GM12878 (cell line): Measurements from ENCODE around the gene PRKAA1. TPM values are rescaled to one million over a fixed set of nuclear protein-coding genes. Genes with fewer than 3 reads are reported as not detected.

ENCODE experiments used
- ATAC-seq: fragments of 200-7000 bp; cut with Tn5 transposase; 3 replicates; pipeline ENCODE4 v1.9.1; 2020; ENCODE audit warnings: mild to moderate bottlenecking, moderate library complexity
- BruUV-seq: library from RNA; stranded (reverse); fragments of 400-500 nt; replicated peaks from 2 replicates; lab custom pipeline; 2021; lab: Mats Ljungman, UMichigan
- CTCF ChIA-PET: fragments of 300-600 bp; sonication (Branson Sonifier 250); formaldehyde crosslinking; extraction: SDS; loops from one replicate; lab custom pipeline; 2021; ENCODE audit warnings: inconsistent platforms; lab: Yijun Ruan, JAX
- POLR2A ChIA-PET: fragments of 350-600 bp; formaldehyde crosslinking; extraction: SDS; loops from one replicate; lab custom pipeline; 2021; ENCODE audit warnings: inconsistent platforms; lab: Charles Lee
- RAD21 ChIA-PET: fragments of 300-600 bp; sonication (Branson Sonifier 250); formaldehyde crosslinking; loops from one replicate; lab custom pipeline; 2023; ENCODE audit warnings: antibody characterized with exemption; ENCODE audit not compliant: unreplicated experiment; lab: Charles Lee
- SMC1A ChIA-PET: fragments of 300-600 bp; sonication (Branson Sonifier 250); formaldehyde crosslinking; loops from one replicate; lab custom pipeline; 2023; ENCODE audit not compliant: unreplicated experiment, uncharacterized antibody; lab: Charles Lee
- DNase-seq: peaks from one replicate; pipeline ENCODE4 v3.0.0-alpha.2; 2011; ENCODE audit warnings: low read depth, low spot score
- FAIRE-seq: peaks from 3 replicates; lab custom pipeline; 2011; peaks lifted over from hg19 to GRCh38; lab: Jason Lieb, UNC
- H2AFZ ChIP-seq: 2 replicates; pipeline ENCODE4 v1.6.0; 2011; ENCODE audit warnings: low read depth, low read length, control low read depth; ENCODE audit not compliant: control insufficient read depth
- H3K27ac ChIP-seq: 2 replicates; pipeline ENCODE4 v1.5.1; 2011; ENCODE audit warnings: control low read depth; ENCODE audit not compliant: control insufficient read depth, insufficient read depth
- H3K27me3 ChIP-seq, 2 experiments: replicated peaks in 1 of 2; 2 replicates each; pipeline versions ENCODE4 v1.6.0 to v1.6.1; 2011; ENCODE audit warnings: low read length in 1 of 2; ENCODE audit not compliant: control insufficient read depth in 2 of 2, insufficient read depth in 2 of 2
- H3K36me3 ChIP-seq, 2 experiments: 2 replicates each; pipeline ENCODE4 v1.5.1; 2011; ENCODE audit warnings: low read length in 1 of 2; ENCODE audit not compliant: control insufficient read depth in 2 of 2, insufficient read depth in 2 of 2
- H3K4me1 ChIP-seq: 2 replicates; pipeline ENCODE4 v1.6.1; 2011; ENCODE audit warnings: mild to moderate bottlenecking, low read length, moderate library complexity, mixed read lengths; ENCODE audit not compliant: control insufficient read depth, insufficient read depth
- H3K4me2 ChIP-seq: 2 replicates; pipeline ENCODE4 v1.6.0; 2011; ENCODE audit warnings: control low read depth; ENCODE audit not compliant: control insufficient read depth, insufficient read depth
- H3K4me3 ChIP-seq: fragments of 200-600 bp; sonication (generic); 2 replicates; pipeline ENCODE4 v1.5.1; 2016
- H3K79me2 ChIP-seq: 2 replicates; pipeline ENCODE4 v1.6.0; 2011; ENCODE audit warnings: low read length; ENCODE audit not compliant: control insufficient read depth, insufficient read depth
- H3K9ac ChIP-seq: 2 replicates; pipeline ENCODE4 v1.8.0; 2011; ENCODE audit warnings: low read length, control low read depth, mixed read lengths; ENCODE audit not compliant: control insufficient read depth, insufficient read depth
- H3K9me3 ChIP-seq: replicated peaks from 3 replicates; pipeline ENCODE4 v1.5.1; 2011; ENCODE audit warnings: mild to moderate bottlenecking, low read length; ENCODE audit not compliant: control insufficient read depth, insufficient read depth
- H4K20me1 ChIP-seq: 2 replicates; pipeline ENCODE4 v1.6.0; 2011; ENCODE audit not compliant: control insufficient read depth, insufficient read depth
- BACH1 ChIP-seq: fragments of 450-650 bp; IDR thresholded peaks from 2 replicates; pipeline ENCODE4 v1.6.1; 2017; ENCODE audit warnings: mild to moderate bottlenecking, borderline replicate concordance
- JUND ChIP-seq: IDR thresholded peaks from 2 replicates; pipeline ENCODE4 v1.6.1; 2012; ENCODE audit warnings: low read depth, mild to moderate bottlenecking, low read length, improper control_type of control experiment, moderate library complexity
- NBN ChIP-seq: fragments of 450-650 bp; IDR thresholded peaks from 2 replicates; pipeline ENCODE4 v1.6.1; 2016
- NFYB ChIP-seq: IDR thresholded peaks from 2 replicates; pipeline ENCODE4 v1.6.1; 2011; ENCODE audit warnings: low read depth, mild to moderate bottlenecking, low read length, improper control_type of control experiment, moderate library complexity; ENCODE audit not compliant: insufficient read depth
- NR2C2 ChIP-seq: IDR thresholded peaks from 2 replicates; pipeline ENCODE4 v1.6.1; 2011; ENCODE audit warnings: borderline replicate concordance, low read depth; ENCODE audit not compliant: control insufficient read depth, insufficient read length
- POLR2AphosphoS5 ChIP-seq: IDR thresholded peaks from 2 replicates; pipeline ENCODE4 v1.6.1; 2011; ENCODE audit warnings: mild to moderate bottlenecking, low read length, inconsistent platforms
- RBBP5 ChIP-seq: fragments of 200-600 bp; sonication (generic); conservative IDR thresholded peaks from 2 replicates; pipeline ENCODE4 v1.6.1; 2016
- RUNX3 ChIP-seq: IDR thresholded peaks from 2 replicates; pipeline ENCODE4 v1.6.1; 2012; ENCODE audit warnings: low read length, inconsistent platforms
- SMAD1 ChIP-seq: fragments of 450-650 bp; IDR thresholded peaks from 2 replicates; pipeline ENCODE4 v1.6.1; 2018; ENCODE audit warnings: mild to moderate bottlenecking, low read depth; ENCODE audit not compliant: partially characterized antibody
- SP1 ChIP-seq: IDR thresholded peaks from one replicate; pipeline ENCODE4 v1.6.1; 2011; ENCODE audit warnings: low read depth, low read length
- SPI1 ChIP-seq: IDR thresholded peaks from 2 replicates; pipeline ENCODE4 v1.6.1; 2011; ENCODE audit warnings: low read depth, mild to moderate bottlenecking, low read length, moderate library complexity, borderline replicate concordance; ENCODE audit not compliant: insufficient read depth
- STAT1 ChIP-seq: fragments of 450-650 bp; conservative IDR thresholded peaks from 2 replicates; pipeline ENCODE4 v1.6.1; 2014; ENCODE audit warnings: antibody characterized with exemption, mild to moderate bottlenecking
- STAT3 ChIP-seq: IDR thresholded peaks from 2 replicates; pipeline ENCODE4 v1.6.1; 2011; ENCODE audit warnings: low read depth, low read length, improper control_type of control experiment
- TAF1 ChIP-seq: IDR thresholded peaks from 2 replicates; pipeline ENCODE4 v1.6.1; 2011; ENCODE audit warnings: mild to moderate bottlenecking, low read depth, low read length, borderline replicate concordance
- TBL1XR1 ChIP-seq: IDR thresholded peaks from 2 replicates; pipeline ENCODE4 v1.6.1; 2012; ENCODE audit warnings: low read depth, low read length, improper control_type of control experiment
- ZBTB4 ChIP-seq: fragments of 450-650 bp; formaldehyde crosslinking; IDR thresholded peaks from 2 replicates; pipeline ENCODE4 v1.4.0; 2022; ENCODE audit warnings: mild to moderate bottlenecking, moderate library complexity
- ZNF384 ChIP-seq: IDR thresholded peaks from 2 replicates; pipeline ENCODE4 v1.6.1; 2012; ENCODE audit warnings: low read depth, mild to moderate bottlenecking, low read length, improper control_type of control experiment, borderline replicate concordance
- WGBS: methylation state at CpG from one replicate; pipeline ENCODE4 v1.1.6; 2016; ENCODE audit warnings: low lambda C conversion rate; ENCODE audit not compliant: insufficient replicate concordance, insufficient coverage; ENCODE audit errors: missing lambda C conversion rate; 5-methylcytosine and 5-hydroxymethylcytosine counted together
- in situ Hi-C: fragments of 300-500 bp; cut with MboI; formaldehyde crosslinking; loops from 9 replicates; pipeline ENCODE4 v1.14.3; 2018; ENCODE audit warnings: mixed read lengths
- intact Hi-C: fragments of 100-400 bp; cut with micrococcal nuclease; formaldehyde crosslinking; loops from one replicate; pipeline ENCODE4 v1.14.2; 2022; ENCODE audit not compliant: unreplicated experiment
- polyA plus RNA-seq, 11 experiments: library from polyadenylated mRNA; depleted of rRNA in 4 of 11; unstranded in 6 of 11; stranded (reverse) in 5 of 11; fragments of >200 nt; fragmentation: Nextera tagmentation in 4 of 11; fragmentation: Illumina TruSeq in 1 of 11; extraction: Ambion mirVana in 4 of 11; extraction: Trizol in 1 of 11; gene quantifications; 1 replicate in 1 of 11; 2 replicates in 10 of 11; pipeline versions ENCODE4 v1.2.1 to v1.2.3, GENCODE V29; 2011 to 2016; ENCODE audit warnings: inconsistent platforms in 2 of 11, missing spikeins in 2 of 11, low read depth in 1 of 11
- total RNA-seq, 4 experiments: library from RNA; depleted of rRNA in 3 of 4; stranded (reverse); fragments of >200 nt in 3 of 4; fragmentation: Illumina TruSeq in 1 of 4; extraction: Trizol in 1 of 4; gene quantifications; 2 replicates each; pipeline versions ENCODE4 v1.2.1 to v1.2.3, GENCODE V29; 2013 to 2021
- TF ChIP-seq, protein P1 (sequence below): fragments of 450-650 bp; formaldehyde crosslinking; IDR thresholded peaks from 2 replicates; pipeline ENCODE4 v1.5.0; 2022; ENCODE audit warnings: mild to moderate bottlenecking, missing genetic modification characterization
- TF ChIP-seq, protein P2 (sequence below): fragments of 450-650 bp; IDR thresholded peaks from 2 replicates; pipeline ENCODE4 v1.6.1; 2017; ENCODE audit warnings: borderline replicate concordance

PRKAA1 gene
- total and polyA plus RNA-seq, 10 of the 15 experiments (the other 5 are each of a cell fraction or from before 2014, with no cell fraction given), result 13.6 to 55.5 (median 29.6) TPM

DNA sequence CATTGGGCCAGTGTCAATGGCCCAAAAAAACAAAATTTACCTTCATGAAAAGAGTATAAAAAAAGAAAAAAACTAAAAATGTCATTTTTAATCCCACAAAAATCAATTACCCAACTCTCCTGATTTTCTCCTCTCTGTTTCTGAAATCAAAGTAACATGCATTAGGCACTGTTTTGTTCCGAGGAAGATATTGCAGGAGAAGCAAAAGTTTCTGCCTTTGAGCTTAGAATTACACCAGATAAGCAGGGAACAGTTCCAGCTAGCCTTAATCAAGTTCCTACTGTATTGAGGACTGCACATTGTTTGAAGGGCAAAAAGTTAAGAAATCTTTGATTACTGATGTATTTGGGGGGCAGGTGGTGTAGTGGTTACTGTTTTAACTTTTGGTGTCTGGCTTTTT lies 1.1 kb upstream of the PRKAA1 start:
- TF ChIP-seq, protein P1, sequence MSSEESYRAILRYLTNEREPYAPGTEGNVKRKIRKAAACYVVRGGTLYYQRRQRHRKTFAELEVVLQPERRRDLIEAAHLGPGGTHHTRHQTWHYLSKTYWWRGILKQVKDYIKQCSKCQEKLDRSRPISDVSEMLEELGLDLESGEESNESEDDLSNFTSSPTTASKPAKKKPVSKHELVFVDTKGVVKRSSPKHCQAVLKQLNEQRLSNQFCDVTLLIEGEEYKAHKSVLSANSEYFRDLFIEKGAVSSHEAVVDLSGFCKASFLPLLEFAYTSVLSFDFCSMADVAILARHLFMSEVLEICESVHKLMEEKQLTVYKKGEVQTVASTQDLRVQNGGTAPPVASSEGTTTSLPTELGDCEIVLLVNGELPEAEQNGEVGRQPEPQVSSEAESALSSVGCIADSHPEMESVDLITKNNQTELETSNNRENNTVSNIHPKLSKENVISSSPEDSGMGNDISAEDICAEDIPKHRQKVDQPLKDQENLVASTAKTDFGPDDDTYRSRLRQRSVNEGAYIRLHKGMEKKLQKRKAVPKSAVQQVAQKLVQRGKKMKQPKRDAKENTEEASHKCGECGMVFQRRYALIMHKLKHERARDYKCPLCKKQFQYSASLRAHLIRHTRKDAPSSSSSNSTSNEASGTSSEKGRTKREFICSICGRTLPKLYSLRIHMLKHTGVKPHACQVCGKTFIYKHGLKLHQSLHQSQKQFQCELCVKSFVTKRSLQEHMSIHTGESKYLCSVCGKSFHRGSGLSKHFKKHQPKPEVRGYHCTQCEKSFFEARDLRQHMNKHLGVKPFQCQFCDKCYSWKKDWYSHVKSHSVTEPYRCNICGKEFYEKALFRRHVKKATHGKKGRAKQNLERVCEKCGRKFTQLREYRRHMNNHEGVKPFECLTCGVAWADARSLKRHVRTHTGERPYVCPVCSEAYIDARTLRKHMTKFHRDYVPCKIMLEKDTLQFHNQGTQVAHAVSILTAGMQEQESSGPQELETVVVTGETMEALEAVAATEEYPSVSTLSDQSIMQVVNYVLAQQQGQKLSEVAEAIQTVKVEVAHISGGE (CRISPR knock-in tag), result no peak
- no peak for TF ChIP-seq STAT3
- TF ChIP-seq ZBTB4, result no peak
- TF ChIP-seq TAF1, result no peak
- no peak for TF ChIP-seq ZNF384
- no peak for TF ChIP-seq SP1
- no peak for TF ChIP-seq RBBP5
- TF ChIP-seq SPI1, result no peak
- no peak for TF ChIP-seq JUND
- no peak for TF ChIP-seq STAT1
- TF ChIP-seq, protein P2, sequence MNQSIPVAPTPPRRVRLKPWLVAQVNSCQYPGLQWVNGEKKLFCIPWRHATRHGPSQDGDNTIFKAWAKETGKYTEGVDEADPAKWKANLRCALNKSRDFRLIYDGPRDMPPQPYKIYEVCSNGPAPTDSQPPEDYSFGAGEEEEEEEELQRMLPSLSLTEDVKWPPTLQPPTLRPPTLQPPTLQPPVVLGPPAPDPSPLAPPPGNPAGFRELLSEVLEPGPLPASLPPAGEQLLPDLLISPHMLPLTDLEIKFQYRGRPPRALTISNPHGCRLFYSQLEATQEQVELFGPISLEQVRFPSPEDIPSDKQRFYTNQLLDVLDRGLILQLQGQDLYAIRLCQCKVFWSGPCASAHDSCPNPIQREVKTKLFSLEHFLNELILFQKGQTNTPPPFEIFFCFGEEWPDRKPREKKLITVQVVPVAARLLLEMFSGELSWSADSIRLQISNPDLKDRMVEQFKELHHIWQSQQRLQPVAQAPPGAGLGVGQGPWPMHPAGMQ, result no peak
- no peak for TF ChIP-seq RUNX3
- no peak for TF ChIP-seq NR2C2
- no peak for TF ChIP-seq POLR2AphosphoS5
- TF ChIP-seq TBL1XR1, result no peak
- no peak for TF ChIP-seq NFYB
- TF ChIP-seq SMAD1, result no peak
- no peak for TF ChIP-seq NBN
- no peak for TF ChIP-seq BACH1
- Histone ChIP-seq H3K9ac (no peak overlapping the region), H3K27me3 (peaks cover 0 to 1% of the 10 kb centered on the region in 2 experiments; a peak in 1 of 4 replicates), H3K79me2 (peaks cover 28% of the 10 kb centered on the region), H3K27ac (no peak overlapping the region), H3K9me3 (no peaks in the 10 kb centered on the region), H2AFZ (no peak overlapping the region), H3K36me3 (no peaks in the 10 kb centered on the region), H3K4me2 (no peak overlapping the region), H3K4me3 (no peak overlapping the region), H3K4me1 (no peaks in the 10 kb centered on the region), H4K20me1 (no peaks in the 10 kb centered on the region)
- ChIA-PET CTCF (interaction anchor here (1.3 kb wide), 1 partner anchor 17 kb away, joined by 3 read pairs; no protein-coding TSS in a partner anchor), SMC1A (no interaction called here), POLR2A (interaction anchor here (0.6 kb wide), 1 partner anchor 41 kb away, joined by 4 read pairs; no protein-coding TSS in a partner anchor), RAD21 (no interaction called here)
- intact Hi-C loops (no loop called here), in situ Hi-C loops (no loop called here)
- WGBS, result 55% methylated on average over 1 of the region's 1 CpG
- no peak for FAIRE-seq
- no TSS peak for BruUV-seq
- ATAC-seq, result no peak
- DNase-seq, result no peak
